ENCODE results near the gene CFAP54.

Gene CFAP54

GRCh38 chr12:96510306-96510764 is 21.0 kb downstream of the CFAP54 start:
- H3K4me3 ChIP-seq (ENCODE audit: control insufficient read depth, low read depth, low read length) = no peak overlapping the region
- no peak for DNase-seq (ENCODE audit: low read depth)

GRCh38 chr12:96513166-96513565 is 23.8 kb downstream of the CFAP54 start:
- no peak overlapping the region for H3K4me3 ChIP-seq (ENCODE audit: control insufficient read depth, low read depth, low read length)
- DNase-seq (ENCODE audit: low read depth) = no peak
- TF ChIP-seq CTCF (conservative IDR thresholded peaks at IDR 0.05; ENCODE audit: control insufficient read depth, insufficient read depth, low read depth, low read length) = no peak

More at GRCh38 chr12:96510306-96510764, 21.0 kb downstream of the CFAP54 start:
- no peak for TF ChIP-seq CTCF (conservative IDR thresholded peaks at IDR 0.05; ENCODE audit: control insufficient read depth, insufficient read depth, low read depth, low read length)

- peak; percentile 26 for DNase-seq (ENCODE audit: low read depth)
- H3K4me3 ChIP-seq (ENCODE audit: control insufficient read depth, low read depth, low read length) = no peak overlapping the region
- no peak for TF ChIP-seq CTCF (conservative IDR thresholded peaks at IDR 0.05; ENCODE audit: control insufficient read depth, insufficient read depth, low read depth, low read length)
Observed at GRCh38 chr12:96513681-96514080, 24.3 kb downstream of the CFAP54 start.

- DNase-seq (ENCODE audit: low read depth) = no peak
- TF ChIP-seq CTCF (conservative IDR thresholded peaks at IDR 0.05; ENCODE audit: control insufficient read depth, insufficient read depth, low read depth, low read length) = no peak
- H3K4me3 ChIP-seq (ENCODE audit: control insufficient read depth, low read depth, low read length) = no peak overlapping the region
Observed at GRCh38 chr12:96514328-96514727, 25.0 kb downstream of the CFAP54 start.

GRCh38 chr12:96516472-96517430 is 27.4 kb downstream of the CFAP54 start:
- DNase-seq (ENCODE audit: low read depth) = peak; percentile 83
- no peak overlapping the region for H3K4me3 ChIP-seq (ENCODE audit: control insufficient read depth, low read depth, low read length)
- TF ChIP-seq CTCF (conservative IDR thresholded peaks at IDR 0.05; ENCODE audit: control insufficient read depth, insufficient read depth, low read depth, low read length) = peak; percentile 50

- no peak for DNase-seq (ENCODE audit: low read depth)
- TF ChIP-seq CTCF (conservative IDR thresholded peaks at IDR 0.05; ENCODE audit: control insufficient read depth, insufficient read depth, low read depth, low read length) = no peak
- no peak overlapping the region for H3K4me3 ChIP-seq (ENCODE audit: control insufficient read depth, low read depth, low read length)
Observed at GRCh38 chr12:96520767-96521166, 31.4 kb downstream of the CFAP54 start.

All from fibroblast of mammary gland (primary cell).